HG03378 (cell line): ENCODE results near the gene DTHD1.

Experiments
- ATAC-seq: cut with Tn5 transposase; IDR thresholded peaks from one replicate; pipeline ENCODE4 v1.9.1; 2021; ENCODE audit warnings: mild to moderate bottlenecking, moderate library complexity; ENCODE audit not compliant: unreplicated experiment

DTHD1 gene

DNA sequence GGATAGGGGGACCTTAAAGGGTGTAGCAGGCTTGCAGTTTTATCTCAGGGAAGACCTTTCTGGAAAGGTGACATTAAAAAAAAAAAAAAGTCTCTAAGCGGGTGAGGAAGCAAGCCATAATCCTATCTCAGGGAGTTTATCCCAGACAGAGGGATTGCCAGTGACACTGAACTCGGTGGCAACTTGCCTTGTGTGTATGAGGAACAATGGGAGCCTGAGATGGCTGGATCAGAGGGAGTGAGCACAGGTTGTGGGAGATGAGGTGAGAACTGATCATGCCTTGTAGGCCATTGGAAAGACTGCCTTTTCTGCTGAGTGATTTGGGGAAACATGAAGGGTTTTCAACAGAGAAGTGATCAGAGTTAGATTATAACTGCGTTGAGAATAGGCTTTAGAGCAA, 31.1 kb downstream of the DTHD1 start:
- no peak for ATAC-seq

GRCh38 chr4:36313301-36313700, 31.9 kb downstream of the DTHD1 start:
- no peak for ATAC-seq

GRCh38 chr4:36313703-36314102, 32.3 kb downstream of the DTHD1 start:
- no peak for ATAC-seq

DNA sequence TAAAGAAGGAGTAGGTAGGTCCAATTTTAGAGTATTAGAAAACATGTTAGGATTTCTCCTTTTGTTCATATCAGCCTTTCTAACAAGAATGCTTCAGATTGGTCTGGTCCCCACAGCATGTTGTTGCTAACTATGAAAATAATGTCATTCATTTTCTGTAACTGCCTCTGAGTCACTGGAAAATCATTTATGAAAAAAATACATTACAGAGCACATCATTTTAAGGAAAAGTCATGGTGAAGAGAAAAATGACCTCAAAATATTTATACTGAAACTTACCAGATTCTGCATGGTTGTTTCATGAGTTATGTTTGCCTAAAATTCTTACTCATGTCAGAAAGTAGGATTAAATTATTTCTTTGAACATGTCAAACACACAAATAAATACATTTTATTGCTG, 35.2 kb downstream of the DTHD1 start:
- no peak for ATAC-seq

DNA sequence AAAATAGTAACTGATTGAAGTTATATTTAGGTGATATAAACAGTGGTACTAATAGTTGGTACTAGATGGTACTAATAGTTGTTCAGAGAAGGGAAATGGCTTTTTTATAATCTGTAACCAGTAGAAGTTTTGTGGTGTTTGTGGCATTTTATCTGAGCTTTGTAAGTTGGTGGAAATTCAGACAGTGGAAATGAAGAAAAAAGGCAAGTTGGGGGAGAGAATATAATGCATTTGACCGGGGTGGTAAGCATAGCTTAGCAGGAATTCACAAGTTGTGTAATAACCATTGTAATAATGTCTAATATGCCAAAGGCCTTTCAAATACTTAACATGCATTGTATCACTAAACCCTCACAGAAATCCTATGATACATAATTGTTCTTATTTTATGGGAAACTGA, 36.3 kb downstream of the DTHD1 start:
- ATAC-seq, result no peak

GRCh38 chr4:36320117-36320896, 38.9 kb downstream of the DTHD1 start:
- peak; percentile 39 for ATAC-seq

- ATAC-seq, result no peak
Measured at GRCh38 chr4:36321176-36321575, 39.8 kb downstream of the DTHD1 start.

- peak; percentile 26 for ATAC-seq
Measured at GRCh38 chr4:36322921-36323354, 41.5 kb downstream of the DTHD1 start.

- ATAC-seq, result no peak
Measured at GRCh38 chr4:36323816-36324419, 42.5 kb downstream of the DTHD1 start.

DNA sequence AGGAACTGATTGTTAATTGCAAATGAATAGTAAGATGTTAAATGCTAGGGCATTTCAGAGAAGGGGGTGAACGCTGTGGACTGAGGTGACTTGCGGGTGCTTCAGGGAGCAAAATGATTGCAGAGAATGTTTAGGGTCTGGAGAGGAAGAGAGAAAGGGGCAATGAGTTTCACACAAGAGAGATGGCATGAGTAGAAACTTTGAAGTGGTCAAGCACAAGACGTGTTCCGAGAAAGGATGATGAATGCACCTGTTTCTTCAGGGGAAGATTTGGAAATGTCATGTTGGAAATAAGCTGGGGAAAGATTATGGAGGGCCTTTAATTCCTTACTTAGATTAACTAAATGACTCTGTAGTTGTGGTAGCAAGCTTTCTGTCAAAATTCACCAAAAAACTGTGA, 43.4 kb downstream of the DTHD1 start:
- ATAC-seq, result no peak

DNA sequence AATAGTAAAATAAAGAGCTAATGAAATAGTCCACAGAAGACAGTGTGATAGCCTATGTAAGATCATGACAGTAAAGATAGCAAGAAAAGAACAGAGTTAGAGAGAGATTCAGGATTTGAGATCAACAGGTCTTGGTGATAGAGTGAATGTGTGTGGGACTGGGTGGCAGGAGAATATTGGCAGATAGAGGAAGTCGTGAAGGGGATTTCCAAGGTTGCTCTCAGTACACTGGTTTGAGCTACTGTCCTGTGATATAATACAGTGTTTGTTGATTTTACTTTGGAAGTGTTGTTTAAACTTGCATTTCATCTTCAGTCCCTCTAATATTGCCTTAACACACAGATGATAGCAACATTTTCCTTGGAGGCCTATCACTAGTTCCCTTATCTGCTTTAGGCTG, 44.1 kb downstream of the DTHD1 start:
- ATAC-seq, result peak; percentile 91

DNA sequence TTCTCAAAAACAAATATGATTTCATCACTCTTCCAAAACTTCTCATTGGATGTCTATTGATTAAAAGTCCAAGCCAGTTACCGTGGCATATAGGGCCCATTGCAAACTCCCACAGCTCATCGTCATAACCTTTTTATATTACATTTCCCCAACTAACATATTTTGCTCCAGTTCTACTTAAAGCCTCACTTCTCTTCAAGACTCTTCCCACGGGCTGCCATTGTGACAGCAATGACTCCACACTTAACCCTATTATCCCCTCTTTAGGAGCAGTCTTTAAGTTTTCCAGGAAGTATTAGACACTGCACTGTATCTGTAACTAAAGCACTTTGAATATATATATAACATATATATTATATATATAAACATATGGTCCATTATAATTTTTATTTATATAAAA, 44.5 kb downstream of the DTHD1 start:
- peak; percentile 6 for ATAC-seq

- no peak for ATAC-seq
Measured at GRCh38 chr4:36326476-36327029, 45.1 kb downstream of the DTHD1 start.

DNA sequence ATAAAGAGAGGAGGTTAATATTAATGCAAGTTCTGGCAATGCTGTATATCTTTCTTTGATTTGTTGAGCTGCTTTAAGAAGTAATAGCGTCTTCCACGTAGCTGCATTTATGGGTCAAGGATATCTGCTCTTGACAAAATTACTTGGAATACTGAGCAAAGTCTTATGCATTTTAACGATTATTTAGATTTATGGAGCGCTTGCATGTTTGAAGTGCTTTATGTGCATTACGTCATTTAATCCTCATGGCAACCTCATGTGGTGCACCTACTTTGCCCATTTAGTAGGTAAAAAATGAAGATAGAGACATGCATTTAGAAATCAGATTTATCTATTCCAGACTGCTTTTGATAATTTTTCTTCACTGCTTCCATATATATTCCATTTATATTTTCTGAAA, 46.0 kb downstream of the DTHD1 start:
- no peak for ATAC-seq

DNA sequence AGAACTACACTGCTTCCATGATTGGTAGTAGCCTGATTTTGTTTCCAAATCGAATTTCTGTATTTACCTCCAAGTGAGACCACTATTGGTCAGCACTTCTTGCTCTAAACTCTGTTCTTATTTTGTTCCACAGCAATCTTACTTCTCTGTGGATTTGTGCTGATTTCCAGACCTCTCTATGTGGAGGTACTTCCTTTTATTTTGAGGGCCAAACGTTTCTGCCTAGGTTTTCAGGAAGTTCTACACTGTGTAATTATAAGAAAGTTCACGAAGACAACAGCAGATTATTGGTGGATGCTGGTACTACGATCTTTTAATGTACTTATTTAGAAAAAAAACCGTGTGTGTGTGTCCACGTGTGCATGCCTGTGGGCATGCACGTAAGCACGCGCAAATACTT, 46.7 kb downstream of the DTHD1 start:
- ATAC-seq, result no peak

- ATAC-seq, result no peak
Measured at GRCh38 chr4:36329228-36329627, 47.8 kb downstream of the DTHD1 start.

- ATAC-seq, result no peak
Measured at GRCh38 chr4:36330796-36331195, 49.4 kb downstream of the DTHD1 start.

DNA sequence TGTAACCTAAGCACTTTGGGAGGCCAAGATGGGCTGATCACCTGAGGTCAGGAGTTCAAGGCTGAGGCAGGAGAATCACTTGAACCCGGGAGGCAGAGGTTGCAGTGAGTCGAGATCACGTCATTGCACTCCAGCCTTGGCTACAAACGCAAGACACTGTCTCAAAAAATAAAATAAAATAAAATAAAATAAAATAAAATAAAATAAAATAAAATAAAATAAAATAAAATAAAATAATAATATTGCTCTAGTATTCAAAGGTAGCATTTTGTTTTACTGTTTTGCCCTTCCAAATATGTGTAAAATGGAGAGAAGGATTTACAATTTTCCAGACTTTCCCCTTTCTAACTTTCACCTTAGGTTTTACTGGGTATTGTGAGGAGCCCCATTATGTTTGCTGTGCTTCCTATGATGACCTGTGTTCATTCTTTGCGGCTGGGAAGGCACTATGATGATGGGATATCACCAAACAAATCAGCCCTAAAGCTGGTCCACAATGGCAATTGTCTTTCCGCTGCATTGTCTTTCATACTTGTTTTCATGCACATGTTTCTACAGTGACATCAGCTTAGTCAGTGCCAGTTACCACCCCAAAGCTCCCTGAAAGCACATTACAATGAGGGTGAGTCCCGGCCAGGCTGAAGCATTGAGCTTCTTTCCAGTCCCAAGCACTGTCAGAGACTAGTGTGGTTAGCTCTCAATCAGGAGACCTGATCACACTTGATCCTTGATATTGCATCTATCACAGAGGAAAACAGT, 50.8 kb downstream of the DTHD1 start:
- ATAC-seq, result peak; percentile 75

DNA sequence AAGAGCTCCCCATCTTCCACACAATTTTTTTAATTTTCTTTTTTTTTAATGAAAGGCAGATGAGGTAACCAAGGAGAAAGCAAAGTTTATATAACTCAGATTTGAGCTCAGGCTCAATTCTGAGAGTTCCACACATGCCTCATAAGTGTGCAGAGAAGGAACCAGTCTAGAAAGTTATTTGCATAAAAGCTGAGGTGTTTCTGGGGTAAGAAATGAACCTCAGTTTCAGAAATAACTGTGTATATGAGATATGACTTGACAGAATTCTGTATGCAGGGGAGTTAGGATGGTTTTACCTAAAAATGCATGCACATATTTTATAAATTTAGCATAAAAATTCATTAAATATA, 51.3 kb downstream of the DTHD1 start:
- ATAC-seq, result peak; percentile 99

- ATAC-seq, result no peak
Measured at GRCh38 chr4:36333303-36333877, 52.0 kb downstream of the DTHD1 start.

- ATAC-seq, result no peak
Measured at GRCh38 chr4:36337665-36338185, 56.3 kb downstream of the DTHD1 start.
